Fibroblast of pulmonary artery (primary cell): ENCODE results near the gene DOC2B.
A peak's percentile ranks its signal among the peaks of the same experiment; 100 is the strongest.

ENCODE experiments used
- DNase-seq: peaks from one replicate; pipeline ENCODE4 v3.0.0-alpha.2; 2010; ENCODE audit warnings: low read depth
- H3K4me3 ChIP-seq: replicated peaks from 2 replicates; pipeline ENCODE4 v1.5.1; 2011; ENCODE audit warnings: low read depth, mild to moderate bottlenecking, control low read depth, low read length, moderate library complexity
- CTCF ChIP-seq: IDR thresholded peaks from 2 replicates; pipeline ENCODE4 v1.5.1; 2011; ENCODE audit warnings: mild to moderate bottlenecking, control low read depth, low read length, inconsistent platforms; ENCODE audit errors: missing control alignments

The DOC2B gene

DNA sequence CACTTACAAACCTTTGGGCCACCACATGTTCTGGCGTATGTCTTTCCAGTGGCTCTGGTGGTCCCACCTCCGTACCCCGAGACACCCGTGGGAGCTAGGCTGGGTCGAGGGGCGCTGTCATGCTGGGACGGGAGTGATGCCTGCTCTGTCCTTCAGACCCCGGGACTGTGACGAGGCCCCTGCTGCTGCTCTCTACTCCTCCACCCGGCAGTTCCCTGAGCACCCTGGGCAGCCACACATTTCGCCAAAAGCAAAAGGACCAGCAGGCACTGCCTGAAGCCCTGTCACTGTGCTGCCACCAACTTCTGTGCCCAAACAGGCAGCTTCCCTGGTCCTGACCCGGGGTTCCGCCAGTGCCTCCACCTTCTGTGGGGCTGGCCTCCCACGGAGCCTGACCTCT is 15.5 kb downstream of the DOC2B start:
- no peak for DNase-seq
- no peak overlapping the region for H3K4me3 ChIP-seq
- TF ChIP-seq CTCF, result no peak

DNA sequence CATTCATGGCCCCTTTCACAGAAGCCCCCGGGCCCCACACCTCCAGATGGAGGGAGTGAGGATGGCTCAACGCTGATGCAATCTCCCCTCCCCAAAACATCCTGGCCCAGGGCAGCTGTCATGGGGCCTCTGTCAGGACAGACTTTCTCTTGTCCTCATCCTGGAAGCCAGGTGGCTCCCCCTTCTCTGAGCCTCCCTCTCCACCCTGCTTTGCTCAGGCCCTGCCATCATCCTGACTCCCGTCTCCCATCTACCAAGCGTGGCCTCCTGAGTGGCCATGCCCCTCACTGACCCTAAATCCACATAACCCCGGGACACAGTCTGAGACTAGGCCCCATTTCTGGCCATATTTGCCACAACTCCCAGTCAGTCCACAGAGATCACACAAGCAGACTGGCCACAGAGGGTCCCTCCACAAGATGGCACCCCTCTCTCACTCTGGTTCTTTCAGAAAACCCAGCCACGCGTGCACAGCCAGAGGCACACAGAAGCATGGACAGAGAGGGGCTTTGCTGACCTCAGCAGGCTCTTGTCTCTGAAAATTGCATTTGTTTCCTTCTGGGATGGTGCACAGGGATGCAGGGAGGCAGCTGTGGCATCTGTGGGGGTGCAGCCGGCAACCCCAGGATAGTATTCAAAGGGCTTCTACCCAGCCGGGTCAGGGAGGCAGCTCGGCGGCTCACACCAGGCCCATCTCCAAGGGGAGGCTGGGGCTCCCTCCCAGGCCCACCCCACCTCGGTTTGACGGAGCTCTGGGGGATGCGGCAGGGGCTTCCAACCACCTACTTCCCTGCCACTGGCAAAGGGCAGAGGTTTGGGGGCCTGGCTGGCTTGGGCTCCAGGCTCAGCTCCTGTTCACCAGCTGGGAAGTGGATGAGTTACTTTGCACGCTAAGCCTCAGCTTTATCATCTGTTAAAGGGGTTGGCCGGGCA is 16.9 kb downstream of the DOC2B start:
- peak; percentile 43 for TF ChIP-seq CTCF
- H3K4me3 ChIP-seq, result no peak overlapping the region
- DNase-seq, result peak; percentile 41

- no peak overlapping the region for H3K4me3 ChIP-seq
- no peak for TF ChIP-seq CTCF
Observed at GRCh38 chr17:163514-164098, 17.8 kb downstream of the DOC2B start.

GRCh38 chr17:162689-163088 is 18.8 kb downstream of the DOC2B start:
- H3K4me3 ChIP-seq, result no peak overlapping the region
- no peak for TF ChIP-seq CTCF
- no peak for DNase-seq

More at GRCh38 chr17:163514-164098, 17.8 kb downstream of the DOC2B start:
- DNase-seq, result no peak

DNA sequence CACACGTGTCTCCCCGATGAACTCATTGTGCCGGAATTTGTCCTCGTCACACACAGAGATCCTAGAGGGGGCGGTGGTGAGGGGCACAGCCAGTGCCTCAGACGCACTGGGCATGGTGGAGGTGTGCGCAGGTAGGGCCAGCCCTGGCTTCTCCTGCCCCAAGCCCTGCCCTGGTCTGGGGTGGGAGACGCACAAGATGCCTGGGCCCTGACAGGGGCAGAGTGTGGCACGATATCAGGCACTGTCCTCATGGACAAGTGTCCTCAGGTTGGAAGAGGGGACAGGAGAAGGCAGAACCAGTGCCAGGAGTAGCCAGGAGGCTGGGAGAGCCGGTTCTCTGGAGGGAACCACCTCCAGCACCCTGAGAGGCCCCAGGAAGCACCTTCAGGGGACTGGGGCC is 20.0 kb downstream of the DOC2B start:
- no peak for TF ChIP-seq CTCF
- H3K4me3 ChIP-seq, result no peak overlapping the region
- no peak for DNase-seq

DNA sequence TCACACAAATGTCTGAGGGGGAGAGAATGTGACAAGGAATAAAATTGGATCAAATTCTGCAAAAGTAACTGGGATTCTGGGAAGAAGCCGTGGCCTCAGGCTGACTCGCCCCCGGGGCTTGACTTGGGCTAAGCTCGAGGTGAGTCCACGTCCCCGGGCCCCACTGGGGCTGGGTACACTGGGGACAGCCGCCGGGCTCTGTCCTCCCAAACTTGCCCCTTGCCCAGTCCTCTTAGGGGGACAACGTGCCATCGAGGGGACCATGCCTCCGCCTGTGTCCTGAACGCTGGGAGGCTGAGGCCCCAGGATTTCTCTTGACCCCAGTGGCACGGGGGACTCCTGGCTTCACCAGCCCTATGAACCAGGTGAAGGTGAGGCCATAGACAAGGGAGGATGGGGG is 21.1 kb downstream of the DOC2B start:
- no peak overlapping the region for H3K4me3 ChIP-seq
- DNase-seq, result no peak
- no peak for TF ChIP-seq CTCF
